HepG2 (cell line): ENCODE results near the gene MFAP3L. TPM values are rescaled to one million over a fixed set of nuclear protein-coding genes. Genes with fewer than 3 reads are reported as not detected.

Source experiments
- ATF7 ChIP-seq, 2 experiments: fragments of 450-650 bp in 1 of 2; sonication (generic) in 1 of 2; formaldehyde crosslinking in 1 of 2; IDR thresholded peaks; 2 replicates each; pipeline versions ENCODE4 v1.4.0 to v1.6.1; 2016 to 2020; ENCODE audit warnings: antibody characterized with exemption in 1 of 2, mild to moderate bottlenecking in 1 of 2, missing genetic modification reagents in 1 of 2
- DMAP1 ChIP-seq: IDR thresholded peaks from 2 replicates; pipeline ENCODE4 v1.6.1; 2016
- DR1 ChIP-seq: sonication (generic); formaldehyde crosslinking; IDR thresholded peaks from 2 replicates; pipeline ENCODE4 v1.8.0; 2021; ENCODE audit warnings: mild to moderate bottlenecking, missing genetic modification reagents, inconsistent platforms
- HNRNPK ChIP-seq: fragments of 200-400 bp; formaldehyde crosslinking; IDR thresholded peaks from 2 replicates; pipeline ENCODE4 v1.6.1; 2018; ENCODE audit warnings: low read length, low read depth, moderate library complexity, mild to moderate bottlenecking; ENCODE audit not compliant: poor library complexity, severe bottlenecking
- MEIS2 ChIP-seq: sonication (generic); formaldehyde crosslinking; IDR thresholded peaks from 2 replicates; pipeline ENCODE4 v1.9.0; 2021; ENCODE audit warnings: mild to moderate bottlenecking, missing genetic modification reagents
- PTBP1 ChIP-seq: fragments of 200-400 bp; formaldehyde crosslinking; IDR thresholded peaks from 2 replicates; pipeline ENCODE4 v1.6.1; 2018; ENCODE audit warnings: low read length, low read depth; ENCODE audit not compliant: poor library complexity, severe bottlenecking
- TCF12 ChIP-seq, 2 experiments: fragments of 450-650 bp in 1 of 2; sonication (generic) in 1 of 2; formaldehyde crosslinking in 1 of 2; IDR thresholded peaks; 2 replicates each; pipeline versions ENCODE4 v1.6.1 to v1.8.0; 2017 to 2022; ENCODE audit warnings: antibody characterized with exemption in 1 of 2, mild to moderate bottlenecking in 1 of 2, missing genetic modification reagents in 1 of 2, moderate library complexity in 1 of 2
- ZBTB3 ChIP-seq: sonication (generic); formaldehyde crosslinking; IDR thresholded peaks from 2 replicates; pipeline ENCODE4 v1.4.0; 2020; ENCODE audit warnings: low read depth, mild to moderate bottlenecking, moderate library complexity, missing genetic modification reagents, borderline replicate concordance
- ZFYVE20 ChIP-seq: sonication (generic); formaldehyde crosslinking; IDR thresholded peaks from 2 replicates; pipeline ENCODE4 v1.8.0; 2023; ENCODE audit warnings: low read depth, mild to moderate bottlenecking, moderate library complexity, missing genetic modification reagents, borderline replicate concordance
- ZNF253 ChIP-seq: sonication (generic); formaldehyde crosslinking; IDR thresholded peaks from 2 replicates; pipeline ENCODE4 v1.8.0; 2022; ENCODE audit warnings: mild to moderate bottlenecking, missing genetic modification reagents, borderline replicate concordance
- ZNF296 ChIP-seq: sonication (generic); formaldehyde crosslinking; conservative IDR thresholded peaks from 2 replicates; pipeline ENCODE4 v1.5.0; 2020; ENCODE audit warnings: mild to moderate bottlenecking, missing genetic modification reagents
- ZNF326 ChIP-seq: sonication (generic); formaldehyde crosslinking; IDR thresholded peaks from 2 replicates; pipeline ENCODE4 v1.4.0; 2020; ENCODE audit warnings: missing genetic modification reagents, borderline replicate concordance
- ZNF644 ChIP-seq: IDR thresholded peaks from 2 replicates; pipeline ENCODE4 v1.6.1; 2016; ENCODE audit warnings: low read depth
- ZNF660 ChIP-seq: sonication (generic); formaldehyde crosslinking; IDR thresholded peaks from 2 replicates; pipeline ENCODE4 v1.5.1; 2020; ENCODE audit warnings: mild to moderate bottlenecking, low read depth, missing genetic modification reagents, borderline replicate concordance
- ZNF776 ChIP-seq: sonication (generic); formaldehyde crosslinking; IDR thresholded peaks from 2 replicates; pipeline ENCODE4 v1.4.0; 2020; ENCODE audit warnings: mild to moderate bottlenecking, missing genetic modification reagents
- ZSCAN29 ChIP-seq: sonication (generic); formaldehyde crosslinking; conservative IDR thresholded peaks from 2 replicates; pipeline ENCODE4 v1.4.0; 2020; ENCODE audit warnings: mild to moderate bottlenecking, missing genetic modification reagents
- polyA plus RNA-seq, 8 experiments: library from polyadenylated mRNA; depleted of rRNA in 3 of 8; stranded (reverse) in 7 of 8; unstranded in 1 of 8; fragments of >200 nt; fragmentation: Illumina TruSeq in 4 of 8; extraction: Trizol in 4 of 8; gene quantifications; 2 replicates each; pipeline versions ENCODE4 v1.2.1 to v1.2.3, GENCODE V29; 2011 to 2016; ENCODE audit warnings: low read depth in 4 of 8, missing spikeins in 1 of 8, mixed read lengths in 1 of 8; ENCODE audit not compliant: insufficient read depth in 1 of 8
- total RNA-seq, 5 experiments: library from RNA; depleted of rRNA; stranded (reverse); fragments of >200 nt; fragmentation: Illumina TruSeq; extraction: Trizol; gene quantifications; 2 replicates each; pipeline ENCODE4 v1.2.3, GENCODE V29; 2016; ENCODE audit warnings: low read depth in 1 of 5
- TF ChIP-seq, protein P1 (sequence below): sonication (generic); formaldehyde crosslinking; conservative IDR thresholded peaks from 2 replicates; pipeline ENCODE4 v1.8.0; 2022; ENCODE audit warnings: mild to moderate bottlenecking, moderate library complexity, missing genetic modification reagents
- TF ChIP-seq, protein P2 (sequence below): IDR thresholded peaks from 2 replicates; pipeline ENCODE4 v1.6.1; 2016; ENCODE audit warnings: low read depth, control low read depth
- TF ChIP-seq, protein P3 (sequence below), 2 experiments: sonication (generic) in 1 of 2; formaldehyde crosslinking in 1 of 2; IDR thresholded peaks; 2 replicates each; pipeline versions ENCODE4 v1.4.0 to v1.6.1; 2018 to 2020; ENCODE audit warnings: missing genetic modification reagents in 2 of 2, borderline replicate concordance in 1 of 2, low read depth in 1 of 2, mild to moderate bottlenecking in 1 of 2, missing biosample characterization in 1 of 2
- TF ChIP-seq, protein P4 (sequence below): sonication (generic); formaldehyde crosslinking; conservative IDR thresholded peaks from 2 replicates; pipeline ENCODE4 v1.4.0; 2020; ENCODE audit warnings: missing genetic modification reagents

The MFAP3L gene
- total and polyA plus RNA-seq, 2 of the 13 experiments (the other 11 are each of a cell fraction or from before 2014, with no cell fraction given) = 1.5 to 3.6 TPM

DNA sequence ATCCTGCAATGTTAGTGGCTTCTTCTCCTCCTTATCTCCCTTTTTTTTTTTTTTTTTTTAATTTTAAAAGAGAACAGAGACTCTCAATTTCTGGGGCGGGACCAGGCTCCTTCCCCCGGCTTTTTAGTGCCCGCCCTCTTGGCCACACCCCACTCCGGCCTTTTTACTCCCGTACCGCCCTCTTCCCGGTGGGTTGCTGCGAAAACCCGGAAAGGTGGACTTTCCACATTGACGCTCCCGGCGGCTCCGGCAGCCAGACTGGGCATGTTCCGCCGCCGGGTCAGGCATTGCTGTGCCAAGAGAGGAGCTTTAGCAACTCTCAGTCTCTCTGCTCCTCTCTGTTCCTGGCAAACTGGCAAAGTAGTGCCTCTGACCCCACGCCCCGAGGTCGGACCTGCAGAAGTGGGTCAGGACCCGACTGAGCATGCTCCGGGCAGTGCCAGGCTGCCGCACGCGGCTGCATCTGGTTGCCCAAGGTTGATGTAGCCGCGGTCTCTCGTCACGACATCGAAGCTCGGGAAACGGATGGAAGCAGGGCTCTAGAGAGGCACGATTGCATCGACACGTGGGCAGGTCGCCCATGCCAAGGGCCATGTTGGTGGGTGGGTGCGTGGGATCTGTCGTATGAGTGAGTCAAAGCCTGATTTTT lies 1.1 kb upstream of the MFAP3L start (continued):
- TF ChIP-seq, protein P1, sequence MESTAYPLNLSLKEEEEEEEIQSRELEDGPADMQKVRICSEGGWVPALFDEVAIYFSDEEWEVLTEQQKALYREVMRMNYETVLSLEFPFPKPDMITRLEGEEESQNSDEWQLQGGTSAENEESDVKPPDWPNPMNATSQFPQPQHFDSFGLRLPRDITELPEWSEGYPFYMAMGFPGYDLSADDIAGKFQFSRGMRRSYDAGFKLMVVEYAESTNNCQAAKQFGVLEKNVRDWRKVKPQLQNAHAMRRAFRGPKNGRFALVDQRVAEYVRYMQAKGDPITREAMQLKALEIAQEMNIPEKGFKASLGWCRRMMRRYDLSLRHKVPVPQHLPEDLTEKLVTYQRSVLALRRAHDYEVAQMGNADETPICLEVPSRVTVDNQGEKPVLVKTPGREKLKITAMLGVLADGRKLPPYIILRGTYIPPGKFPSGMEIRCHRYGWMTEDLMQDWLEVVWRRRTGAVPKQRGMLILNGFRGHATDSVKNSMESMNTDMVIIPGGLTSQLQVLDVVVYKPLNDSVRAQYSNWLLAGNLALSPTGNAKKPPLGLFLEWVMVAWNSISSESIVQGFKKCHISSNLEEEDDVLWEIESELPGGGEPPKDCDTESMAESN = peak; percentile 73; the same call in 1 of the 2 replicates
- TF ChIP-seq, protein P2, sequence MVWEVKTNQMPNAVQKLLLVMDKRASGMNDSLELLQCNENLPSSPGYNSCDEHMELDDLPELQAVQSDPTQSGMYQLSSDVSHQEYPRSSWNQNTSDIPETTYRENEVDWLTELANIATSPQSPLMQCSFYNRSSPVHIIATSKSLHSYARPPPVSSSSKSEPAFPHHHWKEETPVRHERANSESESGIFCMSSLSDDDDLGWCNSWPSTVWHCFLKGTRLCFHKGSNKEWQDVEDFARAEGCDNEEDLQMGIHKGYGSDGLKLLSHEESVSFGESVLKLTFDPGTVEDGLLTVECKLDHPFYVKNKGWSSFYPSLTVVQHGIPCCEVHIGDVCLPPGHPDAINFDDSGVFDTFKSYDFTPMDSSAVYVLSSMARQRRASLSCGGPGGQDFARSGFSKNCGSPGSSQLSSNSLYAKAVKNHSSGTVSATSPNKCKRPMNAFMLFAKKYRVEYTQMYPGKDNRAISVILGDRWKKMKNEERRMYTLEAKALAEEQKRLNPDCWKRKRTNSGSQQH = peak; percentile 58; the same call in 1 of the 2 replicates
- TF ChIP-seq, protein P3, sequence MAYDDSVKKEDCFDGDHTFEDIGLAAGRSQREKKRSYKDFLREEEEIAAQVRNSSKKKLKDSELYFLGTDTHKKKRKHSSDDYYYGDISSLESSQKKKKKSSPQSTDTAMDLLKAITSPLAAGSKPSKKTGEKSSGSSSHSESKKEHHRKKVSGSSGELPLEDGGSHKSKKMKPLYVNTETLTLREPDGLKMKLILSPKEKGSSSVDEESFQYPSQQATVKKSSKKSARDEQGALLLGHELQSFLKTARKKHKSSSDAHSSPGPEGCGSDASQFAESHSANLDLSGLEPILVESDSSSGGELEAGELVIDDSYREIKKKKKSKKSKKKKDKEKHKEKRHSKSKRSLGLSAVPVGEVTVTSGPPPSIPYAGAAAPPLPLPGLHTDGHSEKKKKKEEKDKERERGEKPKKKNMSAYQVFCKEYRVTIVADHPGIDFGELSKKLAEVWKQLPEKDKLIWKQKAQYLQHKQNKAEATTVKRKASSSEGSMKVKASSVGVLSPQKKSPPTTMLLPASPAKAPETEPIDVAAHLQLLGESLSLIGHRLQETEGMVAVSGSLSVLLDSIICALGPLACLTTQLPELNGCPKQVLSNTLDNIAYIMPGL (CRISPR knock-in tag; IDR thresholded peaks at IDR 0.05; ENCODE audit: borderline replicate concordance in 1 of 2, low read depth in 1 of 2) = peak; percentile 43 to 48; a peak in 2 of 4 replicates
- TF ChIP-seq ZSCAN29 (CRISPR knock-in tag) (no peak), ZNF776 (peak; percentile 81; the same call in 1 of the 2 replicates), MEIS2 (no peak), ZNF296 (no peak), ZNF644 (CRISPR knock-in tag) (peak; percentile 56; the same call in 1 of the 2 replicates), TCF12 (IDR thresholded peaks at IDR 0.05) (no peak), TCF12 (CRISPR knock-in tag; IDR thresholded peaks at IDR 0.05) (no peak), ZBTB3 (CRISPR knock-in tag) (no peak), ATF7 (IDR thresholded peaks at IDR 0.05) (no peak), ATF7 (CRISPR knock-in tag; IDR thresholded peaks at IDR 0.05) (no peak), PTBP1 (no peak), DMAP1 (CRISPR knock-in tag) (0 out of 2 replicates have a peak, but pooled peaks have one; percentile 16), ZNF326 (CRISPR knock-in tag) (no peak), DR1 (CRISPR knock-in tag) (peak; percentile 44; the same call in 1 of the 2 replicates), HNRNPK (no peak), ZNF253 (CRISPR knock-in tag) (peak; percentile 98), ZNF660 (no peak), ZFYVE20 (peak; percentile 89; the same call in 1 of the 2 replicates)
- TF ChIP-seq, protein P4, sequence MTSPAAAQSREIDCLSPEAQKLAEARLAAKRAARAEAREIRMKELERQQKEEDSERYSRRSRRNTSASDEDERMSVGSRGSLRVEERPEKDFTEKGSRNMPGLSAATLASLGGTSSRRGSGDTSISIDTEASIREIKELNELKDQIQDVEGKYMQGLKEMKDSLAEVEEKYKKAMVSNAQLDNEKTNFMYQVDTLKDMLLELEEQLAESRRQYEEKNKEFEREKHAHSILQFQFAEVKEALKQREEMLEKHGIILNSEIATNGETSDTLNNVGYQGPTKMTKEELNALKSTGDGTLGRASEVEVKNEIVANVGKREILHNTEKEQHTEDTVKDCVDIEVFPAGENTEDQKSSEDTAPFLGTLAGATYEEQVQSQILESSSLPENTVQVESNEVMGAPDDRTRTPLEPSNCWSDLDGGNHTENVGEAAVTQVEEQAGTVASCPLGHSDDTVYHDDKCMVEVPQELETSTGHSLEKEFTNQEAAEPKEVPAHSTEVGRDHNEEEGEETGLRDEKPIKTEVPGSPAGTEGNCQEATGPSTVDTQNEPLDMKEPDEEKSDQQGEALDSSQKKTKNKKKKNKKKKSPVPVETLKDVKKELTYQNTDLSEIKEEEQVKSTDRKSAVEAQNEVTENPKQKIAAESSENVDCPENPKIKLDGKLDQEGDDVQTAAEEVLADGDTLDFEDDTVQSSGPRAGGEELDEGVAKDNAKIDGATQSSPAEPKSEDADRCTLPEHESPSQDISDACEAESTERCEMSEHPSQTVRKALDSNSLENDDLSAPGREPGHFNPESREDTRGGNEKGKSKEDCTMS (CRISPR knock-in tag) = no peak
